ENCODE results near the gene SUSD3. TPM values are rescaled to one million over a fixed set of nuclear protein-coding genes. Genes with fewer than 3 reads are reported as not detected.

Gene SUSD3
- total RNA-seq, 1 donor from 2014 or later: not detected

- no peak overlapping the region for H3K27ac Mint-ChIP-seq (ENCODE audit: unreplicated experiment)
- peaks cover 7% of the 10 kb centered on the region for H3K9me3 Mint-ChIP-seq (ENCODE audit: low read depth)
- DNase-seq (ENCODE audit: low spot score): no peak
- peaks cover 3% of the 10 kb centered on the region for H3K4me1 Mint-ChIP-seq (ENCODE audit: low read depth)
- TF ChIP-seq CTCF (IDR thresholded peaks at IDR 0.05): no peak
- no peaks in the 10 kb centered on the region for H3K36me3 Mint-ChIP-seq (ENCODE audit: low read depth)
- H3K27me3 Mint-ChIP-seq (ENCODE audit: low read depth): peaks cover 5% of the 10 kb centered on the region
- H3K4me3 Mint-ChIP-seq (ENCODE audit: unreplicated experiment): no peak overlapping the region
These were observed 10.5 kb downstream of the SUSD3 start for GRCh38 chr9:93068956-93069355.

GRCh38 chr9:93071464-93071863 lies 13.0 kb downstream of the SUSD3 start:
- H3K36me3 Mint-ChIP-seq (ENCODE audit: low read depth): no peaks in the 10 kb centered on the region
- H3K4me3 Mint-ChIP-seq (ENCODE audit: unreplicated experiment): no peak overlapping the region
- no peaks in the 10 kb centered on the region for H3K27me3 Mint-ChIP-seq (ENCODE audit: low read depth)
- peaks cover 3% of the 10 kb centered on the region for H3K4me1 Mint-ChIP-seq (ENCODE audit: low read depth)
- DNase-seq (ENCODE audit: low spot score): no peak
- TF ChIP-seq CTCF (IDR thresholded peaks at IDR 0.05): no peak
- peaks cover 7% of the 10 kb centered on the region for H3K9me3 Mint-ChIP-seq (ENCODE audit: low read depth)
- H3K27ac Mint-ChIP-seq (ENCODE audit: unreplicated experiment): no peak overlapping the region

- H3K9me3 Mint-ChIP-seq (ENCODE audit: low read depth): peaks cover 7% of the 10 kb centered on the region
- TF ChIP-seq CTCF (IDR thresholded peaks at IDR 0.05): no peak
- no peak overlapping the region for H3K27ac Mint-ChIP-seq (ENCODE audit: unreplicated experiment)
- no peaks in the 10 kb centered on the region for H3K27me3 Mint-ChIP-seq (ENCODE audit: low read depth)
- H3K4me1 Mint-ChIP-seq (ENCODE audit: low read depth): peaks cover 3% of the 10 kb centered on the region
- no peak for DNase-seq (ENCODE audit: low spot score)
- H3K4me3 Mint-ChIP-seq (ENCODE audit: unreplicated experiment): no peak overlapping the region
- no peaks in the 10 kb centered on the region for H3K36me3 Mint-ChIP-seq (ENCODE audit: low read depth)
These were observed 13.9 kb downstream of the SUSD3 start for GRCh38 chr9:93072383-93072795.

- Mint-ChIP-seq H3K4me3 (ENCODE audit: unreplicated experiment) (no peak overlapping the region), H3K9me3 (ENCODE audit: low read depth) (no peaks in the 10 kb centered on the region), H3K4me1 (ENCODE audit: low read depth) (peaks cover 3% of the 10 kb centered on the region), H3K27me3 (ENCODE audit: low read depth) (no peaks in the 10 kb centered on the region), H3K36me3 (ENCODE audit: low read depth) (no peaks in the 10 kb centered on the region), H3K27ac (ENCODE audit: unreplicated experiment) (no peak overlapping the region)
- no peak for TF ChIP-seq CTCF (IDR thresholded peaks at IDR 0.05)
- DNase-seq (ENCODE audit: low spot score): no peak
These were observed 17.7 kb downstream of the SUSD3 start for GRCh38 chr9:93076101-93076791.

GRCh38 chr9:93076792-93077128 lies 18.3 kb downstream of the SUSD3 start:
- H3K27me3 Mint-ChIP-seq (ENCODE audit: low read depth): no peaks in the 10 kb centered on the region
- H3K4me1 Mint-ChIP-seq (ENCODE audit: low read depth): peaks cover 3% of the 10 kb centered on the region
- H3K4me3 Mint-ChIP-seq (ENCODE audit: unreplicated experiment): no peak overlapping the region
- no peaks in the 10 kb centered on the region for H3K9me3 Mint-ChIP-seq (ENCODE audit: low read depth)
- TF ChIP-seq CTCF (IDR thresholded peaks at IDR 0.05): no peak
- H3K36me3 Mint-ChIP-seq (ENCODE audit: low read depth): no peaks in the 10 kb centered on the region
- no peak for DNase-seq (ENCODE audit: low spot score)
- H3K27ac Mint-ChIP-seq (ENCODE audit: unreplicated experiment): no peak overlapping the region
